ENCODE results near the gene HEATR3. TPM values are rescaled to one million over a fixed set of nuclear protein-coding genes. Genes with fewer than 3 reads are reported as not detected.

The HEATR3 gene
- total RNA-seq, 1 donor from 2014 or later = 10.4 TPM

- no peak for DNase-seq (ENCODE audit: low spot score in 2 of 2)
- Histone ChIP-seq H3K4me1 (no peaks in the 10 kb centered on the region), H3K27me3 (no peaks in the 10 kb centered on the region), H3K9me3 (no peaks in the 10 kb centered on the region), H3K36me3 (no peaks in the 10 kb centered on the region), H3K27ac (no peak overlapping the region), H3K4me3 (no peak overlapping the region)
- intact Hi-C loops (cut with DNase I) = no loop called here
- no peak for TF ChIP-seq CTCF (IDR thresholded peaks at IDR 0.05)
These were observed 22.4 kb upstream of the HEATR3 start for GRCh38 chr16:50043358-50043757.

- Histone ChIP-seq H3K36me3 (no peaks in the 10 kb centered on the region), H3K27me3 (no peaks in the 10 kb centered on the region), H3K9me3 (no peaks in the 10 kb centered on the region), H3K27ac (no peak overlapping the region), H3K4me1 (no peaks in the 10 kb centered on the region), H3K4me3 (no peak overlapping the region)
- TF ChIP-seq CTCF (IDR thresholded peaks at IDR 0.05) = no peak
- DNase-seq (ENCODE audit: low spot score in 2 of 2) = no peak
- intact Hi-C loops (cut with DNase I) = no loop called here
These were observed 20.4 kb upstream of the HEATR3 start for GRCh38 chr16:50045412-50045811.

GRCh38 chr16:50046853-50047252, 18.9 kb upstream of the HEATR3 start:
- no peak for DNase-seq (ENCODE audit: low spot score in 2 of 2)
- H3K9me3 ChIP-seq = no peaks in the 10 kb centered on the region
- H3K4me1 ChIP-seq = no peaks in the 10 kb centered on the region
- no peak overlapping the region for H3K4me3 ChIP-seq
- no peaks in the 10 kb centered on the region for H3K36me3 ChIP-seq
- no peak overlapping the region for H3K27ac ChIP-seq
- TF ChIP-seq CTCF (IDR thresholded peaks at IDR 0.05) = no peak
- intact Hi-C loops (cut with DNase I) = no loop called here
- H3K27me3 ChIP-seq = no peaks in the 10 kb centered on the region

GRCh38 chr16:50047864-50048263, 17.9 kb upstream of the HEATR3 start:
- Histone ChIP-seq H3K4me3 (no peak overlapping the region), H3K9me3 (no peaks in the 10 kb centered on the region), H3K27me3 (no peaks in the 10 kb centered on the region), H3K36me3 (no peaks in the 10 kb centered on the region), H3K4me1 (no peaks in the 10 kb centered on the region), H3K27ac (no peak overlapping the region)
- DNase-seq (ENCODE audit: low spot score in 2 of 2) = no peak
- intact Hi-C loops (cut with DNase I) = no loop called here
- no peak for TF ChIP-seq CTCF (IDR thresholded peaks at IDR 0.05)

- no peak for DNase-seq (ENCODE audit: low spot score in 2 of 2)
- intact Hi-C loops (cut with DNase I) = no loop called here
- no peaks in the 10 kb centered on the region for H3K27me3 ChIP-seq
- peaks cover 2 to 5% of the 10 kb centered on the region in 2 donors for H3K9me3 ChIP-seq
- H3K4me1 ChIP-seq = no peaks in the 10 kb centered on the region
- H3K27ac ChIP-seq = no peak overlapping the region
- H3K4me3 ChIP-seq = no peak overlapping the region
- no peak for TF ChIP-seq CTCF (IDR thresholded peaks at IDR 0.05)
- no peaks in the 10 kb centered on the region for H3K36me3 ChIP-seq
These were observed 15.0 kb upstream of the HEATR3 start for GRCh38 chr16:50050802-50051201.

- intact Hi-C loops (cut with DNase I) = no loop called here
- DNase-seq (ENCODE audit: low spot score in 2 of 2) = no peak
- H3K36me3 ChIP-seq = no peaks in the 10 kb centered on the region
- H3K4me1 ChIP-seq = no peaks in the 10 kb centered on the region
- no peak for TF ChIP-seq CTCF (IDR thresholded peaks at IDR 0.05)
- H3K9me3 ChIP-seq = peaks cover 9 to 13% of the 10 kb centered on the region in 2 donors
- H3K27ac ChIP-seq = no peak overlapping the region
- H3K4me3 ChIP-seq = no peak overlapping the region
- no peaks in the 10 kb centered on the region for H3K27me3 ChIP-seq
These were observed 9.5 kb upstream of the HEATR3 start for GRCh38 chr16:50056226-50056625.

All from ascending aorta (tissue), 2 donors.